ENCODE data around the gene CDC42BPA. TPM values are rescaled to one million over a fixed set of nuclear protein-coding genes. Genes with fewer than 3 reads are reported as not detected.
A peak's percentile ranks its signal among the peaks of the same experiment; 100 is the strongest.

CDC42BPA gene
- total and polyA plus RNA-seq, 8 donors: 6.2 to 198 (median 64.5) TPM

DNA sequence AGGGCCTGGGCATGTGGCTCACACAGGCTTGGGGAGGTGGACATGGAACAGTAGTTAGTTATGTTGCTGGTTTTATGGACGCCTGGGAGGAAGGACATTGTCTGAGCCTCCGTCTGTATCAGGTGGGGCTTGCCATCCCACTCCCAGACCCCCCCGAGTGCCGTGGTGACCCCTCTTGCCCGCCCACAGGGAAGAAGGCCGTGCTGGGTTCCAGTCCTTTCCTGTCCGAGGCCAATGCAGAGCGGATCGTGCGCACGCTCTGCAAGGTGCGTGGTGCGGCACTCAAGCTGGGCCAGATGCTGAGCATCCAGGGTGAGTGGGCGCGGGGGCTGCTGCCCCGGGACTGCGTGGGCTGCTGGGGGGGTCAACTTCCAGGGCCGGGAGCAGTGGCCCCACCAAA is 336.5 kb downstream of the CDC42BPA start:
- Histone ChIP-seq H3K9me3 (no peaks in the 10 kb centered on the region), H3K36me3 (peaks cover 51 to 99% (median 92%) of the 10 kb centered on the region in 4 donors), H3K4me3 (no peak overlapping the region), H3K27ac (no peak overlapping the region), H3K4me1 (peaks cover 19 to 38% (median 30%) of the 10 kb centered on the region in 4 donors), H3K27me3 (no peaks in the 10 kb centered on the region)
- intact Hi-C loops (cut with DNase I; ENCODE audit: low total_unique reads): no loop called here
- WGBS, 5 donors: 90 to 97% (median 93%) methylated on average over 5 to 18 of the region's 18 CpGs
- TF ChIP-seq POLR2AphosphoS5 (IDR thresholded peaks at IDR 0.05) (no peak), EP300 (IDR thresholded peaks at IDR 0.05) (no peak), POLR2A (IDR thresholded peaks at IDR 0.05) (no peak)
- TF ChIP-seq, protein P1, sequence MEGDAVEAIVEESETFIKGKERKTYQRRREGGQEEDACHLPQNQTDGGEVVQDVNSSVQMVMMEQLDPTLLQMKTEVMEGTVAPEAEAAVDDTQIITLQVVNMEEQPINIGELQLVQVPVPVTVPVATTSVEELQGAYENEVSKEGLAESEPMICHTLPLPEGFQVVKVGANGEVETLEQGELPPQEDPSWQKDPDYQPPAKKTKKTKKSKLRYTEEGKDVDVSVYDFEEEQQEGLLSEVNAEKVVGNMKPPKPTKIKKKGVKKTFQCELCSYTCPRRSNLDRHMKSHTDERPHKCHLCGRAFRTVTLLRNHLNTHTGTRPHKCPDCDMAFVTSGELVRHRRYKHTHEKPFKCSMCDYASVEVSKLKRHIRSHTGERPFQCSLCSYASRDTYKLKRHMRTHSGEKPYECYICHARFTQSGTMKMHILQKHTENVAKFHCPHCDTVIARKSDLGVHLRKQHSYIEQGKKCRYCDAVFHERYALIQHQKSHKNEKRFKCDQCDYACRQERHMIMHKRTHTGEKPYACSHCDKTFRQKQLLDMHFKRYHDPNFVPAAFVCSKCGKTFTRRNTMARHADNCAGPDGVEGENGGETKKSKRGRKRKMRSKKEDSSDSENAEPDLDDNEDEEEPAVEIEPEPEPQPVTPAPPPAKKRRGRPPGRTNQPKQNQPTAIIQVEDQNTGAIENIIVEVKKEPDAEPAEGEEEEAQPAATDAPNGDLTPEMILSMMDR (IDR thresholded peaks at IDR 0.05): no peak
- no peak for DNase-seq

DNA sequence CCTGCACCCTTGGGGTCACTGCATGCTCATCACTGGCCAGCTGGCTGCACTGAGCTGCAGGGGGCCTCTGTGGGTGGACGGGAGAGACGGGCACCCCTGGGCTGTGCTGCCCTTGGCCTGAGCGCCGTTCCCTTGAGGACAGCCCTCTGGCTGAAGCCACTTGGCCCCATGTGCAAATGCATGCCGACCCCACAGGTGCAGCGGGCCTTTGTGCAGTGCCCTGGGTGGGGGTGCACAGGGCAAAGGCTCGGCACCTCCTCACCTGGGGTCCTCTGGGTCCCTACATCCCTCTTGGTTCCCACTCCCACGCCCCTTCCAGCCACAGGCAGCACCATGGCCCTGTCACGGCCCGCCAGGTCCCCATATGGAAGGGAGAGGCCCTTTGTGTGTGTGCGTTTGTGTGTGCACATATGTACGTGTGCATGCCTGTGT is 336.9 kb downstream of the CDC42BPA start:
- TF ChIP-seq EP300 (IDR thresholded peaks at IDR 0.05): no peak
- TF ChIP-seq, protein P1 (IDR thresholded peaks at IDR 0.05): no peak
- TF ChIP-seq POLR2A (IDR thresholded peaks at IDR 0.05): no peak
- no peak for TF ChIP-seq POLR2AphosphoS5 (IDR thresholded peaks at IDR 0.05)
- H3K27me3 ChIP-seq: no peaks in the 10 kb centered on the region
- H3K4me1 ChIP-seq: peaks cover 15 to 34% (median 30%) of the 10 kb centered on the region in 4 donors
- peak overlapping the region in 2 of 5 donors; percentile 13 to 31 for H3K27ac ChIP-seq
- peaks cover 47 to 99% (median 92%) of the 10 kb centered on the region in 4 donors for H3K36me3 ChIP-seq
- 83 to 88% (median 87%) methylated on average over 10 to 12 of the region's 12 CpGs for WGBS, 5 donors
- no peaks in the 10 kb centered on the region for H3K9me3 ChIP-seq
- intact Hi-C loops (cut with DNase I; ENCODE audit: low total_unique reads): no loop called here
- no peak for DNase-seq
- H3K4me3 ChIP-seq: no peak overlapping the region

DNA sequence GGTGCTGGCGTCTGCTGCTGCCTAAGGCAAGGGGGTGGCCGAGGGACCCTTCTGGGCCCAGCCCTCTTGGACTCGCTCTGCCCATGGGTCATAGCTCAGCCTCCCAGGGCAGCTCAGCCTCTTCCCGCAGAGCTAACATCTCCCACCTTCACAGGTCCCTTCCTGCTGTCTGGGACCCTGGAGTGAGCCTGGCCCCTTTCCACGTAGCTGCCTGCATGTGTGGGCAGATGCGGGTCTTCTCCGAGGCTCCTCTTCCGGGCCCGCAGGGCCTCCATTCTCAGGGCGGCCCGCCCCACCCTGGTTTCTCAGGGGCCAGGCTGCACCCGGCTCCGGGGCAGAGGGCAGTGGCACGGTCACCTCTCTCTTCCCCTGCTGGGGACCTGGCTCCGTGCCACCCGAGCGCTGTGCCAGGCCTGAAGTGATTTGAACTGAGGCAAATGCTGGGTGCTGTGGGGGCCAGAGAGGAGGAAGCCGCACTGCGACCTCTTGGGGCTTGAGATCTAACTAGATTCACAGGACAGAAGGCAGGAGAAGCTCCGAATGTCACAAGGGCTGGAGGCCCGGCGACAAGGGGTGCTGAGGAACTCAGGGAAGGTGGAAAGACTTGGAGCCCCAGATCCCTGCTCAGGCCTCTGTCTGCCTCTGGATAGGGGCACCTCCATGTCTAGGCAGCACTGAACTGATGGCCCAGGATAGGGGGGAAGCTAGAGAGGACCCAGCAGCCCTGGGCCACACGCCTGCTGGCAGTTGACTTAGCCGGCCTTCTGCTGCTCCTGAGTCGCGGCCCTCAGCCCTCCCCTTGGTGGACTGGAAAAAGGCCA is 337.5 kb downstream of the CDC42BPA start:
- Histone ChIP-seq H3K27me3 (no peaks in the 10 kb centered on the region), H3K4me3 (no peak overlapping the region), H3K4me1 (peaks cover 14 to 34% (median 29%) of the 10 kb centered on the region in 4 donors), H3K9me3 (no peaks in the 10 kb centered on the region), H3K27ac (peak overlapping the region in 4 of 5 donors; percentile 3 to 31 (median 8)), H3K36me3 (peaks cover 40 to 93% (median 87%) of the 10 kb centered on the region in 4 donors)
- WGBS, 5 donors: 35 to 81% (median 51%) methylated on average over 2 to 26 of the region's 26 CpGs
- peak in 1 of 2 donors; percentile 71 for DNase-seq
- intact Hi-C loops (cut with DNase I; ENCODE audit: low total_unique reads): no loop called here
- no peak for TF ChIP-seq POLR2AphosphoS5 (IDR thresholded peaks at IDR 0.05)
- TF ChIP-seq, protein P1 (IDR thresholded peaks at IDR 0.05): no peak
- no peak for TF ChIP-seq POLR2A (IDR thresholded peaks at IDR 0.05)
- no peak for TF ChIP-seq EP300 (IDR thresholded peaks at IDR 0.05)

DNA sequence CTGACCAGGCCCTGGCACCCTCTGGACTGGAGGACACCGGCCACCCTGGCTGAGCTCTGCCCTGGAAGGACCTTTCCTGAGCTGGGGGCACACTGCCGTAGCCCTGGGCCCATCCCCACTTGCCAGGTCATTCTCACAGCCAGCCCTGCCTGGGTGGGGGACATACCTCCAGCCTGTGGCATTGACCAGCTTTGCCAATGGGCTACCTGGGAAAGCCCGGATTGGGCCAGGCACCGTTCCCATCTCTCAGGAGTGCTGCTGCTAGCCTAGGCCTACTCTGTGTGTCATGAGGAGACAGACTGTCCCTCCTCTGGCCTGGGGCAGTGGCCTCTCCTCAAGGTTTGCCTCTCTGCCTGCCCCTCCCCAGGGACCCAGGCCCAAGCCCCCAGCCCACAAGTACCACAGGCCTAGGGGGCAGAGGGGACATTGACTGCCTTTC is 338.2 kb downstream of the CDC42BPA start:
- H3K36me3 ChIP-seq: peaks cover 34 to 88% (median 81%) of the 10 kb centered on the region in 4 donors
- H3K27ac ChIP-seq: peak overlapping the region in 4 of 5 donors; percentile 3 to 31 (median 8)
- H3K4me1 ChIP-seq: peaks cover 19 to 36% (median 35%) of the 10 kb centered on the region in 4 donors
- H3K27me3 ChIP-seq: no peaks in the 10 kb centered on the region
- H3K4me3 ChIP-seq: no peak overlapping the region
- no peak for DNase-seq
- intact Hi-C loops (cut with DNase I; ENCODE audit: low total_unique reads): no loop called here
- no peaks in the 10 kb centered on the region for H3K9me3 ChIP-seq
- WGBS, 5 donors: 62 to 94% (median 71%) methylated on average over 2 to 4 of the region's 4 CpGs; no CpG with 5 or more reads in 1 of the 5 donors
- TF ChIP-seq POLR2A (IDR thresholded peaks at IDR 0.05): no peak
- no peak for TF ChIP-seq POLR2AphosphoS5 (IDR thresholded peaks at IDR 0.05)
- no peak for TF ChIP-seq EP300 (IDR thresholded peaks at IDR 0.05)
- TF ChIP-seq, protein P1 (IDR thresholded peaks at IDR 0.05): no peak

Measured in stomach (tissue), 9 donors.